WTC11 (cell line): ENCODE measurements around the gene FAAP24. TPM values are rescaled to one million over a fixed set of nuclear protein-coding genes. Genes with fewer than 3 reads are reported as not detected.

Experiments
- ATAC-seq: fragments of 200-7000 bp; cut with Tn5 transposase; 2 replicates; pipeline ENCODE4 v1.10.0; 2021; ENCODE audit warnings: mild to moderate bottlenecking, moderate library complexity
- CTCF ChIA-PET: fragments of 300-600 bp; sonication (Branson Sonifier 250); formaldehyde crosslinking; loops from one replicate; lab custom pipeline; 2021; ENCODE audit warnings: antibody characterized with exemption; lab: Charles Lee
- POLR2A ChIA-PET: fragments of 350-600 bp; sonication (Branson Sonifier 250); formaldehyde crosslinking; loops from one replicate; lab custom pipeline; 2021; ENCODE audit warnings: antibody characterized with exemption; lab: Charles Lee
- DNase-seq: peaks from one replicate; pipeline ENCODE4 v3.0.0; 2021; ENCODE audit warnings: low spot score
- H3K27ac Mint-ChIP-seq: 2 replicates; pipeline ENCODE4 v1.8.0; 2021; ENCODE audit warnings: mixed read lengths
- H3K27me3 Mint-ChIP-seq: 2 replicates; pipeline ENCODE4 v1.8.0; 2021; ENCODE audit warnings: low read depth, mild to moderate bottlenecking, moderate library complexity, mixed read lengths
- H3K36me3 Mint-ChIP-seq: 2 replicates; pipeline ENCODE4 v1.8.0; 2021; ENCODE audit warnings: mixed read lengths
- H3K4me1 Mint-ChIP-seq: 2 replicates; pipeline ENCODE4 v1.8.0; 2022; ENCODE audit warnings: mixed read lengths
- H3K4me3 Mint-ChIP-seq: 2 replicates; pipeline ENCODE4 v1.8.0; 2021; ENCODE audit warnings: mild to moderate bottlenecking, moderate library complexity, mixed read lengths
- H3K9me3 Mint-ChIP-seq: 2 replicates; pipeline ENCODE4 v1.8.0; 2021; ENCODE audit warnings: mixed read lengths
- AFF4 ChIP-seq: sonication (generic); formaldehyde crosslinking; IDR thresholded peaks from 2 replicates; pipeline ENCODE4 v1.8.1; 2023; ENCODE audit warnings: mild to moderate bottlenecking, missing genetic modification reagents, borderline replicate concordance
- ATF3 ChIP-seq: sonication (generic); formaldehyde crosslinking; conservative IDR thresholded peaks from 2 replicates; pipeline ENCODE4 v1.8.1; 2022; ENCODE audit warnings: mild to moderate bottlenecking, missing genetic modification reagents
- CBFB ChIP-seq: sonication (generic); formaldehyde crosslinking; IDR thresholded peaks from 2 replicates; pipeline ENCODE4 v1.8.1; 2022; ENCODE audit warnings: mild to moderate bottlenecking, low read depth, missing genetic modification reagents
- EMX1 ChIP-seq: fragments of 250-450 bp; sonication (Bioruptor Pico); IDR thresholded peaks from 2 replicates; pipeline ENCODE4 v1.8.0; 2021; ENCODE audit warnings: mild to moderate bottlenecking
- ETV6 ChIP-seq: sonication (generic); formaldehyde crosslinking; IDR thresholded peaks from 2 replicates; pipeline ENCODE4 v1.8.1; 2022; ENCODE audit warnings: mild to moderate bottlenecking, missing genetic modification reagents
- GABPB1 ChIP-seq: sonication (generic); formaldehyde crosslinking; IDR thresholded peaks from 2 replicates; pipeline ENCODE4 v1.8.1; 2023; ENCODE audit warnings: mild to moderate bottlenecking, missing genetic modification reagents
- KAT7 ChIP-seq: sonication (generic); formaldehyde crosslinking; IDR thresholded peaks from 2 replicates; pipeline ENCODE4 v1.8.1; 2023; ENCODE audit warnings: missing genetic modification reagents, mild to moderate bottlenecking, borderline replicate concordance
- MYBL2 ChIP-seq: sonication (generic); formaldehyde crosslinking; IDR thresholded peaks from 2 replicates; pipeline ENCODE4 v1.8.1; 2023; ENCODE audit warnings: mild to moderate bottlenecking, moderate library complexity, missing genetic modification reagents
- NFATC4 ChIP-seq: fragments of 250-450 bp; sonication (Bioruptor Pico); IDR thresholded peaks from 2 replicates; pipeline ENCODE4 v1.9.0; 2021; ENCODE audit warnings: mild to moderate bottlenecking
- NR1H2 ChIP-seq: sonication (generic); formaldehyde crosslinking; IDR thresholded peaks from 2 replicates; pipeline ENCODE4 v1.9.0; 2021; ENCODE audit warnings: mild to moderate bottlenecking, moderate library complexity, missing genetic modification reagents
- PRRX2 ChIP-seq: fragments of 250-450 bp; sonication (Bioruptor Pico); IDR thresholded peaks from 2 replicates; pipeline ENCODE4 v1.8.0; 2021; ENCODE audit warnings: mild to moderate bottlenecking
- SP1 ChIP-seq: sonication (generic); formaldehyde crosslinking; conservative IDR thresholded peaks from 2 replicates; pipeline ENCODE4 v1.8.1; 2022; ENCODE audit warnings: missing genetic modification reagents
- ZBTB43 ChIP-seq: sonication (generic); formaldehyde crosslinking; IDR thresholded peaks from 2 replicates; pipeline ENCODE4 v1.8.1; 2023; ENCODE audit warnings: mild to moderate bottlenecking, missing genetic modification reagents
- ZNF317 ChIP-seq: sonication (generic); formaldehyde crosslinking; IDR thresholded peaks from 2 replicates; pipeline ENCODE4 v1.8.1; 2023; ENCODE audit warnings: low read depth, mild to moderate bottlenecking, moderate library complexity, missing genetic modification reagents, borderline replicate concordance
- ZNF532 ChIP-seq: fragments of 250-450 bp; sonication (Bioruptor Pico); IDR thresholded peaks from 2 replicates; pipeline ENCODE4 v1.9.0; 2021; ENCODE audit warnings: mild to moderate bottlenecking, borderline replicate concordance
- total RNA-seq: library from RNA; stranded (reverse); gene quantifications from 3 replicates; pipeline ENCODE4 v1.2.3, GENCODE V29; 2021

FAAP24 gene
- total RNA-seq, 1 experiment from 2014 or later = 5.3 TPM

- ATAC-seq = no peak
- CTCF ChIA-PET = no interaction called here
Measured at GRCh38 chr19:32924200-32924599, 47.8 kb upstream of the FAAP24 start.

More at GRCh38 chr19:32924200-32924599, 47.8 kb upstream of the FAAP24 start:
- TF ChIP-seq SP1 (CRISPR knock-in tag) (no peak), AFF4 (CRISPR knock-in tag) (no peak), EMX1 (CRISPR knock-in tag) (no peak), CBFB (CRISPR knock-in tag) (no peak), NFATC4 (CRISPR knock-in tag) (no peak), ETV6 (no peak), ZNF317 (no peak), ZBTB43 (no peak), GABPB1 (CRISPR knock-in tag) (no peak), KAT7 (CRISPR knock-in tag) (no peak), PRRX2 (CRISPR knock-in tag) (no peak), ZNF532 (CRISPR knock-in tag) (no peak), ATF3 (CRISPR knock-in tag) (no peak), NR1H2 (CRISPR knock-in tag) (no peak), MYBL2 (CRISPR knock-in tag) (no peak)
- Mint-ChIP-seq H3K4me3 (no peak overlapping the region), H3K4me1 (peaks cover under 1% of the 10 kb centered on the region), H3K27me3 (no peaks in the 10 kb centered on the region), H3K36me3 (peaks cover 20% of the 10 kb centered on the region), H3K9me3 (peaks cover 10% of the 10 kb centered on the region), H3K27ac (no peak overlapping the region)
- POLR2A ChIA-PET = no interaction called here
- DNase-seq = no peak
